HCT116 (cell line): ENCODE measurements around the gene COBL. TPM values are rescaled to one million over a fixed set of nuclear protein-coding genes. Genes with fewer than 3 reads are reported as not detected.

ENCODE experiments used
- ATAC-seq: fragments of 200-7000 bp; cut with Tn5 transposase; 2 replicates; pipeline ENCODE4 v1.9.1; 2020; ENCODE audit warnings: mild to moderate bottlenecking, moderate library complexity
- BruUV-seq: library from RNA; stranded (reverse); fragments of 400-500 nt; replicated peaks from 2 replicates; lab custom pipeline; 2021; lab: Mats Ljungman, UMichigan
- CTCF ChIA-PET: fragments of 300-600 bp; sonication (Branson Sonifier 250); formaldehyde crosslinking; loops from one replicate; lab custom pipeline; 2021; ENCODE audit warnings: antibody characterized with exemption; lab: Charles Lee
- POLR2A ChIA-PET: fragments of 300-600, 350-600 bp; sonication (Branson Sonifier 250); formaldehyde crosslinking; loops from one replicate; lab custom pipeline; 2021; ENCODE audit warnings: antibody characterized with exemption; lab: Charles Lee
- RAD21 ChIA-PET, 2 experiments: fragments of 300-600 bp; sonication (Branson Sonifier 250); formaldehyde crosslinking; loops; one replicate each; lab custom pipeline; 2023; ENCODE audit warnings: low total read pairs in 2 of 2; ENCODE audit not compliant: uncharacterized antibody in 2 of 2, unreplicated experiment in 2 of 2, low non-redundant PET in 1 of 2; lab: Charles Lee
- DNase-seq: peaks from one replicate; pipeline ENCODE4 v3.0.0-alpha.2; 2010; ENCODE audit warnings: low read depth, low spot score
- H2AFZ ChIP-seq: fragments of 200-600 bp; shearing (Covaris generic), sonication (generic); 2 replicates; pipeline ENCODE4 v1.6.1; 2017; ENCODE audit warnings: low read depth, mixed run types, mixed read lengths, antibody characterized with exemption, low read length; ENCODE audit not compliant: poor library complexity, severe bottlenecking
- H3K27ac ChIP-seq: 2 replicates; pipeline ENCODE4 v1.5.1; 2012; ENCODE audit warnings: low read depth, low read length
- H3K27me3 ChIP-seq: fragments of 200-600 bp; sonication (generic); 2 replicates; pipeline ENCODE4 v1.6.1; 2016; ENCODE audit warnings: mixed run types, low read length, mixed read lengths; ENCODE audit not compliant: insufficient read depth
- H3K36me3 ChIP-seq, 2 experiments: fragments of 200-500 bp in 1 of 2; fragments of 200-600 bp in 1 of 2; sonication (Bioruptor generic) in 1 of 2; sonication (generic) in 1 of 2; 2 replicates each; pipeline versions ENCODE4 v1.5.1 to v1.6.1; 2014 to 2016; ENCODE audit warnings: low read length in 2 of 2, inconsistent platforms in 1 of 2, mixed read lengths in 1 of 2, mixed run types in 1 of 2; ENCODE audit not compliant: insufficient read depth in 2 of 2, control insufficient read depth in 1 of 2
- H3K4me1 ChIP-seq, 2 experiments: fragments of 200-600 bp in 1 of 2; sonication (generic) in 1 of 2; 2 replicates each; pipeline versions ENCODE4 v1.5.1 to v1.6.1; 2012 to 2017; ENCODE audit warnings: low read length in 2 of 2, inconsistent platforms in 1 of 2, mild to moderate bottlenecking in 1 of 2, mixed read lengths in 1 of 2, mixed run types in 1 of 2, moderate library complexity in 1 of 2; ENCODE audit not compliant: insufficient read depth in 2 of 2, control insufficient read depth in 1 of 2
- H3K4me2 ChIP-seq: fragments of 200-600 bp; sonication (generic); 2 replicates; pipeline ENCODE4 v1.6.1; 2017; ENCODE audit warnings: mixed run types, low read length, mixed read lengths
- H3K4me3 ChIP-seq, 2 experiments: fragments of 200-600 bp in 1 of 2; sonication (generic) in 1 of 2; replicated peaks in 1 of 2; 2 replicates each; pipeline ENCODE4 v1.5.1; 2011 to 2016; ENCODE audit warnings: low read length in 2 of 2, control low read depth in 1 of 2, low read depth in 1 of 2, mild to moderate bottlenecking in 1 of 2, mixed read lengths in 1 of 2, mixed run types in 1 of 2
- H3K79me2 ChIP-seq: fragments of 200-600 bp; sonication (generic); 2 replicates; pipeline ENCODE4 v1.6.1; 2017; ENCODE audit warnings: mild to moderate bottlenecking, mixed run types, low read length, moderate library complexity, mixed read lengths; ENCODE audit not compliant: insufficient read depth
- H3K9ac ChIP-seq: fragments of 200-600 bp; sonication (generic); 2 replicates; pipeline ENCODE4 v1.6.1; 2016; ENCODE audit warnings: low read length, mixed read lengths
- H3K9me2 ChIP-seq: fragments of 200-600 bp; sonication (generic), shearing (Covaris generic); 2 replicates; pipeline ENCODE4 v1.6.1; 2017; ENCODE audit warnings: mixed run types, mild to moderate bottlenecking, moderate library complexity; ENCODE audit not compliant: insufficient read depth
- H3K9me3 ChIP-seq, 2 experiments: fragments of 200-500 bp in 1 of 2; fragments of 200-600 bp in 1 of 2; sonication (Bioruptor generic) in 1 of 2; sonication (generic) in 1 of 2; 2 replicates each; pipeline ENCODE4 v1.6.1; 2014 to 2017; ENCODE audit warnings: low read length in 2 of 2, mixed read lengths in 2 of 2, inconsistent platforms in 1 of 2, low read depth in 1 of 2, mild to moderate bottlenecking in 1 of 2, mixed run types in 1 of 2, moderate library complexity in 1 of 2; ENCODE audit not compliant: control insufficient read depth in 1 of 2, insufficient read depth in 1 of 2
- H4K20me1 ChIP-seq: fragments of 200-600 bp; sonication (generic), shearing (Covaris generic); 2 replicates; pipeline ENCODE4 v1.6.1; 2017; ENCODE audit warnings: mixed run types, mild to moderate bottlenecking, moderate library complexity; ENCODE audit not compliant: insufficient read depth
- CEBPB ChIP-seq: IDR thresholded peaks from 2 replicates; pipeline ENCODE4 v1.6.1; 2012; ENCODE audit warnings: low read depth
- EGR1 ChIP-seq: IDR thresholded peaks from 2 replicates; pipeline ENCODE4 v1.6.1; 2012; ENCODE audit warnings: low read depth
- ELF1 ChIP-seq: IDR thresholded peaks from 2 replicates; pipeline ENCODE4 v1.6.1; 2012; ENCODE audit warnings: low read depth, borderline replicate concordance
- EZH2 ChIP-seq: fragments of 200-600 bp; sonication (generic); IDR thresholded peaks from 2 replicates; pipeline ENCODE4 v1.6.1; 2017; ENCODE audit warnings: antibody characterized with exemption, mixed run types
- FOSL1 ChIP-seq: IDR thresholded peaks from 2 replicates; pipeline ENCODE4 v1.6.1; 2012; ENCODE audit warnings: low read depth
- JUND ChIP-seq: IDR thresholded peaks from 2 replicates; pipeline ENCODE4 v1.6.1; 2012
- RAD21 ChIP-seq: IDR thresholded peaks from 2 replicates; pipeline ENCODE4 v1.6.1; 2012; ENCODE audit warnings: low read depth, mild to moderate bottlenecking
- SIN3A ChIP-seq: IDR thresholded peaks from 2 replicates; pipeline ENCODE4 v1.6.1; 2012; ENCODE audit warnings: low read depth
- TCF7L2 ChIP-seq: IDR thresholded peaks from 2 replicates; pipeline ENCODE4 v1.7.0; 2011; ENCODE audit warnings: borderline replicate concordance, inconsistent platforms; ENCODE audit not compliant: insufficient read depth, insufficient read length; ENCODE audit errors: extremely low read depth
- YY1 ChIP-seq: IDR thresholded peaks from 2 replicates; pipeline ENCODE4 v1.6.1; 2011; ENCODE audit warnings: low read length, low read depth, moderate library complexity, mild to moderate bottlenecking; ENCODE audit not compliant: insufficient replicate concordance; ENCODE audit errors: extremely low read depth
- intact Hi-C: fragments of 100-400 bp; cut with micrococcal nuclease; formaldehyde crosslinking; loops from 2 replicates; pipeline ENCODE4 v1.10.0; 2022
- total RNA-seq: library from RNA; stranded (reverse); gene quantifications from one replicate; pipeline ENCODE4 v1.2.1, GENCODE V29; 2021; ENCODE audit not compliant: unreplicated experiment
- TF ChIP-seq, protein P1 (sequence below): IDR thresholded peaks from 2 replicates; pipeline ENCODE4 v1.6.1; 2012
- TF ChIP-seq, protein P2 (sequence below): IDR thresholded peaks from 2 replicates; pipeline ENCODE4 v1.6.1; 2011; ENCODE audit warnings: mild to moderate bottlenecking, low read length, moderate library complexity; ENCODE audit not compliant: insufficient replicate concordance; ENCODE audit errors: extremely low read depth
- TF ChIP-seq, protein P3 (sequence below): IDR thresholded peaks from 2 replicates; pipeline ENCODE4 v1.6.1; 2012; ENCODE audit warnings: low read depth
- TF ChIP-seq, protein P4 (sequence below), 3 experiments: fragments of 200-600 bp in 1 of 3; sonication (generic) in 1 of 3; IDR thresholded peaks in 2 of 3; conservative IDR thresholded peaks in 1 of 3; 2 replicates each; pipeline ENCODE4 v1.5.1; 2012 to 2017; ENCODE audit warnings: low read depth in 2 of 3, low read length in 2 of 3, antibody characterized with exemption in 1 of 3, borderline replicate concordance in 1 of 3, control low read depth in 1 of 3, mild to moderate bottlenecking in 1 of 3, mixed read lengths in 1 of 3, mixed run types in 1 of 3, moderate library complexity in 1 of 3; ENCODE audit not compliant: insufficient read depth in 1 of 3

COBL gene
- total RNA-seq, 1 experiment from 2014 or later = 19.3 TPM

DNA sequence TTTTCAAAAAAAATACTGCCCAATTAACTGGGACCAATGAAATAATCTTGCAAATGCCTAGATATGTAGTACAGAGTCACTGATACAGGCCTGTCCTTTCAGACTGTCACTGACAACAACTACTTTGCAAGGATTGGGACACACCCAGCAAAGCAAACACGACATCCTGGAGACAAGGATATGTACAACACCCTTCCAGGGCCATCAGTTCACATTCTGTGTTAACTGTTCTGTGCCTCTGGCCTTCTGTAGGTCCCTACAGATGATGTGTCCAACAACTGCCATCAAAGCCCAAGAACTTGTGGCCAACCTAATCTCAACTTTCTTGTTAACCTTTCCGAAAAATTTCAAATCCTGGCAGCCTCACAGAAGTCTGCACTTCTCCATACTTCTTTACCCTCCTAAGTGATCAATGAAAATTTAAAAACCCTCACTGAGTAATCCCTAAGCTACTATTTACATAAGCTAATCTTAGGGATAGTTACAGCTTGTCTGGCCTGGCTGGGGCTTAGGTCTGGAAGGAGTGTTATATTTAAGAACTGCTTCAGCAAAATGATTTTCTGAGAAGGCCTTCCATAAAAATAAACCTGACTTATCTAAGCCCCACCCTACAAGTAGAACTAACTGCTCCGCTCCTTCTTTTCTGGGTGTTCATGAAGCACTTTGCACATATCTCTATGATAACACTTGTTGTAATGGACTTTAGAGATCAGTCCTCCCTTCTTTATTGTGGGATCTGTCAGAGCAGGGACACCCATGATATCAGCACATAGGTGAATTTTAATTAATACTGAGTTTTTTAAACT, 21.0 kb downstream of the COBL start:
- Histone ChIP-seq H3K27ac (no peak overlapping the region), H3K4me2 (no peak overlapping the region), H4K20me1 (no peaks in the 10 kb centered on the region), H3K27me3 (no peaks in the 10 kb centered on the region), H3K9me3 (no peaks in the 10 kb centered on the region), H3K4me1 (peaks cover 3 to 9% of the 10 kb centered on the region in 2 experiments; a peak in 3 of 4 replicates), H2AFZ (no peak overlapping the region), H3K4me3 (no peak overlapping the region), H3K9me2 (no peaks in the 10 kb centered on the region), H3K79me2 (no peaks in the 10 kb centered on the region; the same call in 1 of the 2 replicates), H3K36me3 (no peaks in the 10 kb centered on the region), H3K9ac (no peak overlapping the region)
- CTCF ChIA-PET = no interaction called here
- POLR2A ChIA-PET = no interaction called here
- intact Hi-C loops = no loop called here
- RAD21 ChIA-PET = no interaction called here
- no peak for TF ChIP-seq CEBPB
- TF ChIP-seq EGR1 = no peak
- TF ChIP-seq JUND = no peak
- TF ChIP-seq, protein P1, sequence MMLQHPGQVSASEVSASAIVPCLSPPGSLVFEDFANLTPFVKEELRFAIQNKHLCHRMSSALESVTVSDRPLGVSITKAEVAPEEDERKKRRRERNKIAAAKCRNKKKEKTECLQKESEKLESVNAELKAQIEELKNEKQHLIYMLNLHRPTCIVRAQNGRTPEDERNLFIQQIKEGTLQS = no peak
- TF ChIP-seq, protein P2, sequence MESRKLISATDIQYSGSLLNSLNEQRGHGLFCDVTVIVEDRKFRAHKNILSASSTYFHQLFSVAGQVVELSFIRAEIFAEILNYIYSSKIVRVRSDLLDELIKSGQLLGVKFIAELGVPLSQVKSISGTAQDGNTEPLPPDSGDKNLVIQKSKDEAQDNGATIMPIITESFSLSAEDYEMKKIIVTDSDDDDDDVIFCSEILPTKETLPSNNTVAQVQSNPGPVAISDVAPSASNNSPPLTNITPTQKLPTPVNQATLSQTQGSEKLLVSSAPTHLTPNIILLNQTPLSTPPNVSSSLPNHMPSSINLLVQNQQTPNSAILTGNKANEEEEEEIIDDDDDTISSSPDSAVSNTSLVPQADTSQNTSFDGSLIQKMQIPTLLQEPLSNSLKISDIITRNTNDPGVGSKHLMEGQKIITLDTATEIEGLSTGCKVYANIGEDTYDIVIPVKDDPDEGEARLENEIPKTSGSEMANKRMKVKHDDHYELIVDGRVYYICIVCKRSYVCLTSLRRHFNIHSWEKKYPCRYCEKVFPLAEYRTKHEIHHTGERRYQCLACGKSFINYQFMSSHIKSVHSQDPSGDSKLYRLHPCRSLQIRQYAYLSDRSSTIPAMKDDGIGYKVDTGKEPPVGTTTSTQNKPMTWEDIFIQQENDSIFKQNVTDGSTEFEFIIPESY = no peak
- no peak for TF ChIP-seq EZH2
- TF ChIP-seq YY1 = no peak
- TF ChIP-seq, protein P3, sequence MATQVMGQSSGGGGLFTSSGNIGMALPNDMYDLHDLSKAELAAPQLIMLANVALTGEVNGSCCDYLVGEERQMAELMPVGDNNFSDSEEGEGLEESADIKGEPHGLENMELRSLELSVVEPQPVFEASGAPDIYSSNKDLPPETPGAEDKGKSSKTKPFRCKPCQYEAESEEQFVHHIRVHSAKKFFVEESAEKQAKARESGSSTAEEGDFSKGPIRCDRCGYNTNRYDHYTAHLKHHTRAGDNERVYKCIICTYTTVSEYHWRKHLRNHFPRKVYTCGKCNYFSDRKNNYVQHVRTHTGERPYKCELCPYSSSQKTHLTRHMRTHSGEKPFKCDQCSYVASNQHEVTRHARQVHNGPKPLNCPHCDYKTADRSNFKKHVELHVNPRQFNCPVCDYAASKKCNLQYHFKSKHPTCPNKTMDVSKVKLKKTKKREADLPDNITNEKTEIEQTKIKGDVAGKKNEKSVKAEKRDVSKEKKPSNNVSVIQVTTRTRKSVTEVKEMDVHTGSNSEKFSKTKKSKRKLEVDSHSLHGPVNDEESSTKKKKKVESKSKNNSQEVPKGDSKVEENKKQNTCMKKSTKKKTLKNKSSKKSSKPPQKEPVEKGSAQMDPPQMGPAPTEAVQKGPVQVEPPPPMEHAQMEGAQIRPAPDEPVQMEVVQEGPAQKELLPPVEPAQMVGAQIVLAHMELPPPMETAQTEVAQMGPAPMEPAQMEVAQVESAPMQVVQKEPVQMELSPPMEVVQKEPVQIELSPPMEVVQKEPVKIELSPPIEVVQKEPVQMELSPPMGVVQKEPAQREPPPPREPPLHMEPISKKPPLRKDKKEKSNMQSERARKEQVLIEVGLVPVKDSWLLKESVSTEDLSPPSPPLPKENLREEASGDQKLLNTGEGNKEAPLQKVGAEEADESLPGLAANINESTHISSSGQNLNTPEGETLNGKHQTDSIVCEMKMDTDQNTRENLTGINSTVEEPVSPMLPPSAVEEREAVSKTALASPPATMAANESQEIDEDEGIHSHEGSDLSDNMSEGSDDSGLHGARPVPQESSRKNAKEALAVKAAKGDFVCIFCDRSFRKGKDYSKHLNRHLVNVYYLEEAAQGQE = no peak
- TF ChIP-seq, protein P4, sequence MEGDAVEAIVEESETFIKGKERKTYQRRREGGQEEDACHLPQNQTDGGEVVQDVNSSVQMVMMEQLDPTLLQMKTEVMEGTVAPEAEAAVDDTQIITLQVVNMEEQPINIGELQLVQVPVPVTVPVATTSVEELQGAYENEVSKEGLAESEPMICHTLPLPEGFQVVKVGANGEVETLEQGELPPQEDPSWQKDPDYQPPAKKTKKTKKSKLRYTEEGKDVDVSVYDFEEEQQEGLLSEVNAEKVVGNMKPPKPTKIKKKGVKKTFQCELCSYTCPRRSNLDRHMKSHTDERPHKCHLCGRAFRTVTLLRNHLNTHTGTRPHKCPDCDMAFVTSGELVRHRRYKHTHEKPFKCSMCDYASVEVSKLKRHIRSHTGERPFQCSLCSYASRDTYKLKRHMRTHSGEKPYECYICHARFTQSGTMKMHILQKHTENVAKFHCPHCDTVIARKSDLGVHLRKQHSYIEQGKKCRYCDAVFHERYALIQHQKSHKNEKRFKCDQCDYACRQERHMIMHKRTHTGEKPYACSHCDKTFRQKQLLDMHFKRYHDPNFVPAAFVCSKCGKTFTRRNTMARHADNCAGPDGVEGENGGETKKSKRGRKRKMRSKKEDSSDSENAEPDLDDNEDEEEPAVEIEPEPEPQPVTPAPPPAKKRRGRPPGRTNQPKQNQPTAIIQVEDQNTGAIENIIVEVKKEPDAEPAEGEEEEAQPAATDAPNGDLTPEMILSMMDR (IDR thresholded peaks at IDR 0.05 in 2 of 3, conservative IDR thresholded peaks at IDR 0.05 in 1 of 3; ENCODE audit: borderline replicate concordance in 1 of 3, insufficient read depth in 1 of 3, low read depth in 2 of 3, low read length in 2 of 3) = no peak
- no peak for TF ChIP-seq RAD21
- TF ChIP-seq TCF7L2 = no peak
- TF ChIP-seq ELF1 = no peak
- no peak for TF ChIP-seq SIN3A
- no peak for TF ChIP-seq FOSL1
- ATAC-seq = no peak
- BruUV-seq = no TSS peak
- no peak for DNase-seq
